GM18502 (cell line): ENCODE measurements around the gene GJC3.
"Not testable (repeated sequence)": the region's sequence is repeated elsewhere in the genome, so short reads cannot be mapped to it uniquely, and the experiment has no call there.

ENCODE experiments used
- ATAC-seq: cut with Tn5 transposase; IDR thresholded peaks from one replicate; pipeline ENCODE4 v1.9.1; 2021; ENCODE audit warnings: mild to moderate bottlenecking; ENCODE audit not compliant: unreplicated experiment, poor library complexity

Gene GJC3

DNA sequence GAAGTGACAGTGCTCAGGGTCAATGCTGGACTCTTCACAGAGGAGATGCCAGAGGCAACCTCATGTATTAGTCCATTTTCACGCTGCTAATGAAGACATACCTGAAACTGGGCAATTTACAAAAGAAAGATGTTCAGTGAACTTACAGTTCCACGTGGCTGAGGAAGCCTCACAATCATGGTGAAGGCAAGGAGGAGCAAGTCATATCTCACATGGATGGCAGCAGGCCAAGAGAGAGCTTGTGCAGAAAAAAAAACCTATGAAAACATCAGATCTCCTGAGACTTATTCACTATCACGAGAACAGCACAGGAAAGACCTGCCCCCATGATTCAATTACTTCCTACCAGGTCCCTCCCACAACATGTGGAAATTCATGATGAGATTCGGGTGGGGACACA lies 5.6 kb upstream of the GJC3 start:
- not testable (repeated sequence) for ATAC-seq

- ATAC-seq: no peak
These were observed 956 bp upstream of the GJC3 start for GRCh38 chr7:99930376-99930775.

- ATAC-seq: no peak
These were observed 272 bp upstream of the GJC3 start for GRCh38 chr7:99929730-99930053.

GRCh38 chr7:99928188-99928587 lies 1.2 kb downstream of the GJC3 start:
- ATAC-seq: no peak

GRCh38 chr7:99927536-99927935 lies 1.9 kb downstream of the GJC3 start:
- ATAC-seq: no peak

- no peak for ATAC-seq
These were observed 3.1 kb downstream of the GJC3 start for GRCh38 chr7:99926321-99926720.

GRCh38 chr7:99923200-99923599 lies 6.2 kb downstream of the GJC3 start:
- ATAC-seq: no peak

DNA sequence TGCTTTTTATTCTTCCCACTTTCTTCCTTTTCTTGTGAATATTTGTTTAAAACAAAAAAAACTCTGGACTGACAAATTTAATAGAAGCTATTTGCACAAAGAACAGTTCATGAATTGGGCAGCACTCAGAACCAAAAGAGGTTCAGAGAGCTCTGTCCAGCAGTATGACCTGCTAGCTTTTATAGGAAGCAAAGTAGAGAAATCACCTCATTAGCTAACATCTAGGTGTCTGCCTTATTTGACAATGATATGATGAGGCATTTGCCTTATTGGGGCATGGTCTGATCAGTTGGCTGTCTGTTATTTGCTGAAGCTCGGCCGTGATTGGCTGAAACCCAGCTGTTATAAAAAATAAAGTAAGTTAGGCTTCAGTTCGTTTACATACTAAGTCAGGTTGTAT lies 9.3 kb downstream of the GJC3 start:
- ATAC-seq: no peak

GRCh38 chr7:99919814-99920112 lies 9.7 kb downstream of the GJC3 start:
- ATAC-seq: no peak

GRCh38 chr7:99918959-99919813 lies 10.2 kb downstream of the GJC3 start, which contains the start of gene TRIM4:
TRIM4 (minus strand) TSS chr7:99919530; CDS start chr7:99919401, 129 bp downstream.
- ATAC-seq: peak; percentile 95

DNA sequence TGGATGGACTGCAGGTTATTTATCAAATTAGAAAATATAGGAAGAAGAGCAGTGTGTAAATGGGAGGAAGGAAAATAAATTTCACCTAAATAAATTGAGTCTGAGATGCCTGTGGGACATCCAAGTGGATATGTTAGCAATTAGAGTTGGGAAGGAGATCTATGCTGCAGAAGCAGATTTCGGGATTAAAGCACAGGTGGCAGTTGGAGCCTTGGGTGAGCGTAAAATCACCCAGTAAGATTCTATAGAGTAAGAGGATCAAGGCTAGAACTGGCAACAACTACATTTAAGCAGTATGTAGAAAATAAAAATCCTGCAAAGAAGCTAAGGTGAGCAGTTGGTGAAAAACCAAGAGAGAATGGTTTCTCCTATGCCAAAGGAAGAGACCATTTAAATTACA lies 18.4 kb downstream of the GJC3 start:
- no peak for ATAC-seq

- ATAC-seq: no peak
These were observed 27.8 kb downstream of the GJC3 start for GRCh38 chr7:99901581-99901980.

GRCh38 chr7:99899830-99900519 lies 29.4 kb downstream of the GJC3 start:
- ATAC-seq: no peak

- no peak for ATAC-seq
These were observed 30.6 kb downstream of the GJC3 start for GRCh38 chr7:99898836-99899235.

- ATAC-seq: no peak
These were observed 31.4 kb downstream of the GJC3 start for GRCh38 chr7:99898023-99898357.

- ATAC-seq: no peak
These were observed 31.9 kb downstream of the GJC3 start for GRCh38 chr7:99897322-99898022.

DNA sequence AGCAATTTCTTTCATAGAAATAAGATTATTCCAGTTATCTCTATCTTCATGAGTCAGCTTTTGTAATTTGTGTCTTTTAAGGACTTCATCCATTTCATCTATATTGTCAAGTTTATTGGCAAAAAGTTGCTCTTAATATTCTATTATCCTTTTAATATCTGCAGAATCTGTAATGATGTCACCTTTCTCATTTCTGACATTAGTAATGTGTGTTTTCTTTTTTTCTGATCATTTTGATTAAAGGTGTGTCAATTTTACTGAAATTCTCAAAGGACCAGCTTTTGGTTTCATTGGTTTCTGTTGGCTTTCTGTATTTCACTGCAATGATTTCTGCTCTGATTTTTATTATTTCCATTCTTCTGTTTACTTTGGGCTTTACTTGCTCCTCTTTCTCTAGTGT lies 34.7 kb downstream of the GJC3 start:
- no peak for ATAC-seq

DNA sequence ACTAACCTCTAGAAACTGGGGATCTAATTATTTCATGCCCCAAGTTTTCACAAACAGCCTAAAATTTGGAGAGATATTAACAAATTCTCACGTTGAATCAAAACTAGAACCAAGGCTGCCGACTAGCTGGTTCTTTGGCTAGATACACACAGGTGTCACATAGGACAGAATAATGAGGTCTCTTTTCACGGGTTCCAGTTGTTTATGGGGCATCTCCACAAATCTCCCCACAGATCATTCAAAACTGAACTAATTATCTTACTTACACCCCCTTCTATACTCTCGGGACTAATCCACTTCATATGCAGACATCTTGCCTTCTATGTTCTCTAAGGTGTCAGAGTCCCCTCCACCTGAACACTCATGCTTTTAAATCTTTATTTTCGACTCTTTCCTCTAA lies 36.1 kb downstream of the GJC3 start:
- no peak for ATAC-seq

GRCh38 chr7:99890348-99890747 lies 39.1 kb downstream of the GJC3 start:
- ATAC-seq: not testable (repeated sequence)

DNA sequence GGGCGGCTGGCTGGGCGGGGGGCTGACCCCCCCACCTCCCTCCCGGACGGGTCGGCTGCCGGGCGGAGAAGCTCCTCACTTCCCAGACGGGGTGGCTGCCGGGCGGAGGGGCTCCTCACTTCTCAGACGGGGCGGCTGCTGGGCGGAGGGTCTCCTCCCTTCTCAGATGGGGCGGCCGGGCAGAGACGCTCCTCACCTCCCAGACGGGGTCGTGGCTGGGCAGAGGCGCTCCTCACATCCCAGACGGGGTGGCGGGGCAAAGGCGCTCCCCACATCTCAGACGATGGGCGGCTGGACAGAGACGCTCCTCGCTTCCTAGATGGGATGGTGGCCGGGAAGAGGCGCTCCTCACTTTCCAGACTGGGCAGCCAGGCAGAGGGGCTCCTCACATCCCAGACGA lies 41.1 kb downstream of the GJC3 start:
- ATAC-seq: not testable (repeated sequence)

DNA sequence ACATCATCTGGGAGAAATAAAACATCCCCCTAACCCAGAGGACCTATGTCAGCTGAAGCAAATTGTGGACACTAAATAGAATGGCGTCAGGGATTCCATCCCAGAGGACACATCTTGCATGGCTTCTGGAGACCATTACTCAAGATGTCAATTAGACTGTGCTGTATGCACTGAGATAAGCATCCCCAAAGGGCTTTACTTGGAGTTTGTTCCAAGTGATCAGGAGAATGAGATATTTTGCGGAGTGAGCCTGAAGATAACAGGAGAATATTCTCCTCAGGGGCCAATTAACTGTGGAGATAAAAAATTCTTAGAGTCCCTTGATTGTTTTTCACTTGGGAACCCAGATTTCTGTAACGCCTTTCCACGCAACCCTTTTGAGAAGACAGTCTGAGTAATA lies 48.0 kb downstream of the GJC3 start:
- no peak for ATAC-seq

DNA sequence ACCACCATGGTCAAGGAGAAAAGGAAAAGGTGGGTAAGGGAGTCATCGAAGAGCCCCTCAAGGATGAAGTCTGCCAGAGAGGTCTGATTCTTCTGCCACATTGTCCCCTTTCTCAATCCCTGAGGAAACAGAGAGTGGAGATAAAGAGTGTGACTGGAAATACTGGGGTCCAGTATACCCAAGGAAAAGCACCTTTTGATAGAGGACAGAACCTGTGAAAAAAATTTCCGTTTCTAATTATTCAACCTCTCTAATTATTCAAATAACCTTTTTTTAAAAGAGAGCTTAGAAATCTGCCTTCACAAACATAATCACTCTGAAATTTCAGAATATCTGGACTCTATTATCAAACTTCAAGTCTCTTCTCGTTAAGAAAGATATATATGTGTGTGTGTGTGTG lies 52.5 kb downstream of the GJC3 start, which contains the start of gene OR2AE1:
Gene OR2AE1, minus strand, starts transcription at position 101 of the 400 bp plus-strand sequence. Its CDS starts 0 bp downstream, at position 101.
- no peak for ATAC-seq
